Coronary artery (tissue), 2 donors: ENCODE measurements around the gene PXDN.
A peak's percentile ranks its signal among the peaks of the same experiment; 100 is the strongest.

ENCODE experiments used
- DNase-seq: peaks from one replicate; pipeline ENCODE4 v3.0.0-alpha.2; 2017; ENCODE audit warnings: low spot score
- H3K27ac ChIP-seq, 2 donors: fragments of 200-600 bp; sonication (generic); one replicate each; pipeline ENCODE4 v1.5.1; 2016 to 2019
- H3K4me3 ChIP-seq: fragments of 200-600 bp; sonication (generic); 2 replicates; pipeline ENCODE4 v1.5.1; 2016; ENCODE audit warnings: mild to moderate bottlenecking, moderate library complexity
- CTCF ChIP-seq: fragments of 200-600 bp; sonication (generic); IDR thresholded peaks from one replicate; pipeline ENCODE4 v1.5.1; 2019; ENCODE audit warnings: antibody characterized with exemption

The PXDN gene

GRCh38 chr2:1591978-1592907 is 152.1 kb downstream of the PXDN start:
- TF ChIP-seq CTCF: peak; percentile 60
- peak; percentile 91 for DNase-seq
- Histone ChIP-seq H3K4me3 (peak overlapping the region; percentile 52), H3K27ac (peak overlapping the region in 1 of 2 donors; percentile 67)

- peak overlapping the region in 1 of 2 donors; percentile 67 for H3K27ac ChIP-seq
- no peak for TF ChIP-seq CTCF
- peak overlapping the region; percentile 52 for H3K4me3 ChIP-seq
- DNase-seq: no peak
Observed at GRCh38 chr2:1591461-1591770, 152.9 kb downstream of the PXDN start.

GRCh38 chr2:1590596-1591460 is 153.5 kb downstream of the PXDN start:
- no peak for TF ChIP-seq CTCF
- Histone ChIP-seq H3K27ac (no peak overlapping the region), H3K4me3 (no peak overlapping the region)
- peak; percentile 67 for DNase-seq

GRCh38 chr2:1588978-1589621 is 155.2 kb downstream of the PXDN start:
- H3K4me3 ChIP-seq: no peak overlapping the region
- no peak for DNase-seq
- H3K27ac ChIP-seq: no peak overlapping the region
- no peak for TF ChIP-seq CTCF

- no peak for TF ChIP-seq CTCF
- DNase-seq: no peak
- Histone ChIP-seq H3K27ac (no peak overlapping the region), H3K4me3 (no peak overlapping the region)
Observed at GRCh38 chr2:1588051-1588977, 156.0 kb downstream of the PXDN start.
